GM19193 (cell line): ENCODE results near the gene PUS1.

Experiments used
- POLR2A ChIP-seq: IDR thresholded peaks from 4 replicates; pipeline ENCODE4 v1.6.1; 2011; ENCODE audit not compliant: insufficient read depth, insufficient read length; ENCODE audit errors: extremely low read depth

Gene PUS1

GRCh38 chr12:131959641-131960589 is 30.8 kb downstream of the PUS1 start:
- TF ChIP-seq POLR2A = no peak

GRCh38 chr12:131962069-131962468 is 33.0 kb downstream of the PUS1 start:
- no peak for TF ChIP-seq POLR2A

- TF ChIP-seq POLR2A = no peak
These were observed 34.3 kb downstream of the PUS1 start for GRCh38 chr12:131963381-131963780.

GRCh38 chr12:131965073-131965472 is 36.0 kb downstream of the PUS1 start:
- TF ChIP-seq POLR2A = no peak

GRCh38 chr12:131971226-131971625 is 42.1 kb downstream of the PUS1 start:
- no peak for TF ChIP-seq POLR2A

- TF ChIP-seq POLR2A = no peak
These were observed 46.2 kb downstream of the PUS1 start for GRCh38 chr12:131975228-131975627.

GRCh38 chr12:131979606-131980005 is 50.5 kb downstream of the PUS1 start:
- no peak for TF ChIP-seq POLR2A

GRCh38 chr12:131980263-131980662 is 51.2 kb downstream of the PUS1 start:
- TF ChIP-seq POLR2A = no peak

- TF ChIP-seq POLR2A = no peak
These were observed 52.3 kb downstream of the PUS1 start for GRCh38 chr12:131981388-131981787.

GRCh38 chr12:131982041-131982440 is 53.0 kb downstream of the PUS1 start:
- TF ChIP-seq POLR2A = no peak

GRCh38 chr12:131983026-131983425 is 54.0 kb downstream of the PUS1 start:
- TF ChIP-seq POLR2A = no peak

- TF ChIP-seq POLR2A = no peak
These were observed 54.5 kb downstream of the PUS1 start for GRCh38 chr12:131983554-131983953.

- TF ChIP-seq POLR2A = no peak
These were observed 55.3 kb downstream of the PUS1 start for GRCh38 chr12:131984334-131984733.

- no peak for TF ChIP-seq POLR2A
These were observed 57.3 kb downstream of the PUS1 start for GRCh38 chr12:131986361-131986760.

GRCh38 chr12:131986910-131987309 is 57.8 kb downstream of the PUS1 start:
- TF ChIP-seq POLR2A = no peak

GRCh38 chr12:131987552-131987951 is 58.5 kb downstream of the PUS1 start:
- no peak for TF ChIP-seq POLR2A
